IMR-90 (cell line): ENCODE data around the gene CCT7. TPM values are rescaled to one million over a fixed set of nuclear protein-coding genes. Genes with fewer than 3 reads are reported as not detected.

Source experiments
- ATAC-seq: fragments of 200-7000 bp; cut with Tn5 transposase; 2 replicates; pipeline ENCODE4 v1.9.1; 2020; ENCODE audit warnings: low read depth, mild to moderate bottlenecking, moderate library complexity
- BruUV-seq: library from RNA; stranded (reverse); fragments of 400-500 nt; replicated peaks from 2 replicates; lab custom pipeline; 2021; lab: Mats Ljungman, UMichigan
- CTCF ChIA-PET: fragments of 300-600 bp; formaldehyde crosslinking; extraction: SDS; loops from one replicate; lab custom pipeline; 2021; ENCODE audit warnings: antibody characterized with exemption; lab: Yijun Ruan, JAX
- POLR2A ChIA-PET: fragments of 300-600 bp; sonication (Branson Sonifier 250); formaldehyde crosslinking; loops from one replicate; lab custom pipeline; 2022; ENCODE audit warnings: antibody characterized with exemption; ENCODE audit not compliant: unreplicated experiment; lab: Charles Lee
- DNase-seq: peaks from one replicate; pipeline ENCODE4 v3.0.0; 2013
- H2AFZ ChIP-seq: replicated peaks from 2 replicates; pipeline ENCODE3; 2013; ENCODE audit warnings: low read length, mild to moderate bottlenecking; ENCODE audit not compliant: poor library complexity
- H2AK5ac ChIP-seq: 2 replicates; pipeline ENCODE4 v1.6.1; 2013; ENCODE audit warnings: low read depth, low read length, inconsistent platforms
- H2AK9ac ChIP-seq: replicated peaks from 2 replicates; pipeline ENCODE3; 2013; ENCODE audit warnings: mild to moderate bottlenecking, low read depth, low read length, moderate library complexity; ENCODE audit not compliant: poor library complexity
- H2BK120ac ChIP-seq: 2 replicates; pipeline ENCODE4 v1.6.1; 2013; ENCODE audit warnings: low read depth, low read length, inconsistent platforms
- H2BK15ac ChIP-seq: 3 replicates; pipeline ENCODE4 v1.6.1; 2013; ENCODE audit warnings: low read depth, low read length, inconsistent platforms
- H2BK20ac ChIP-seq: 2 replicates; pipeline ENCODE4 v1.6.1; 2013; ENCODE audit warnings: low read depth, mild to moderate bottlenecking, inconsistent platforms, low read length, moderate library complexity
- H2BK5ac ChIP-seq: 2 replicates; pipeline ENCODE4 v1.6.1; 2013; ENCODE audit warnings: mild to moderate bottlenecking, low read depth, low read length, inconsistent platforms; ENCODE audit not compliant: poor library complexity, severe bottlenecking
- H3K14ac ChIP-seq: replicated peaks from 2 replicates; pipeline ENCODE4 v1.6.1; 2013; ENCODE audit warnings: low read depth, low read length, inconsistent platforms
- H3K18ac ChIP-seq: 2 replicates; pipeline ENCODE4 v1.6.1; 2013; ENCODE audit warnings: low read depth, low read length, control low read depth
- H3K23ac ChIP-seq: 2 replicates; pipeline ENCODE4 v1.6.1; 2013; ENCODE audit warnings: low read depth, low read length, inconsistent platforms
- H3K27ac ChIP-seq: 2 replicates; pipeline ENCODE4 v1.5.1; 2013; ENCODE audit warnings: mild to moderate bottlenecking, control low read depth, low read length; ENCODE audit not compliant: insufficient read depth
- H3K27me3 ChIP-seq: 2 replicates; pipeline ENCODE4 v1.6.1; 2013; ENCODE audit warnings: low read length; ENCODE audit not compliant: control insufficient read depth, insufficient read depth
- H3K36me3 ChIP-seq: 2 replicates; pipeline ENCODE4 v1.6.1; 2013; ENCODE audit warnings: low read length, mixed read lengths; ENCODE audit not compliant: control insufficient read depth, insufficient read depth
- H3K4ac ChIP-seq: 2 replicates; pipeline ENCODE4 v1.6.1; 2013; ENCODE audit warnings: low read depth, low read length, inconsistent platforms
- H3K4me1 ChIP-seq: 2 replicates; pipeline ENCODE4 v1.6.1; 2013; ENCODE audit warnings: low read length, mixed read lengths; ENCODE audit not compliant: control insufficient read depth, insufficient read depth
- H3K4me2 ChIP-seq: 2 replicates; pipeline ENCODE4 v1.6.1; 2013; ENCODE audit warnings: low read depth, mild to moderate bottlenecking, control low read depth, low read length, moderate library complexity
- H3K4me3 ChIP-seq: 2 replicates; pipeline ENCODE4 v1.5.1; 2013; ENCODE audit warnings: low read depth, mild to moderate bottlenecking, control low read depth, low read length, moderate library complexity; ENCODE audit not compliant: insufficient read depth
- H3K56ac ChIP-seq: 2 replicates; pipeline ENCODE4 v1.6.1; 2013; ENCODE audit warnings: low read length, inconsistent platforms; ENCODE audit not compliant: insufficient read depth; ENCODE audit errors: extremely low read depth
- H3K79me1 ChIP-seq, 2 experiments: 2 replicates each; pipeline ENCODE4 v1.6.1; 2013; ENCODE audit warnings: low read length in 2 of 2, inconsistent platforms in 1 of 2, low read depth in 1 of 2
- H3K9ac ChIP-seq: 2 replicates; pipeline ENCODE4 v1.6.1; 2013; ENCODE audit warnings: low read depth, low read length, control low read depth
- H3K9me1 ChIP-seq: 2 replicates; pipeline ENCODE4 v1.6.1; 2013; ENCODE audit warnings: low read length, inconsistent platforms; ENCODE audit not compliant: insufficient read depth
- H3K9me3 ChIP-seq: 2 replicates; pipeline ENCODE4 v1.6.1; 2013; ENCODE audit warnings: low read length; ENCODE audit not compliant: control insufficient read depth, insufficient read depth
- H4K20me1 ChIP-seq: 2 replicates; pipeline ENCODE4 v1.6.1; 2013; ENCODE audit warnings: low read length, inconsistent platforms; ENCODE audit not compliant: insufficient read depth
- H4K5ac ChIP-seq: 2 replicates; pipeline ENCODE4 v1.6.1; 2013; ENCODE audit warnings: mild to moderate bottlenecking, low read depth, low read length, control low read depth
- H4K8ac ChIP-seq, 2 experiments: 2 replicates each; pipeline ENCODE4 v1.6.1; 2013; ENCODE audit warnings: low read depth in 2 of 2, low read length in 2 of 2, control low read depth in 1 of 2, inconsistent platforms in 1 of 2
- H4K91ac ChIP-seq: 2 replicates; pipeline ENCODE4 v1.6.1; 2013; ENCODE audit warnings: low read depth, low read length, inconsistent platforms; ENCODE audit not compliant: insufficient read depth
- BHLHE40 ChIP-seq: fragments of 150-350 bp; IDR thresholded peaks from 2 replicates; pipeline ENCODE4 v1.6.1; 2016; ENCODE audit warnings: mild to moderate bottlenecking, low read depth, low read length
- CEBPB ChIP-seq: IDR thresholded peaks from 2 replicates; pipeline ENCODE4 v1.6.1; 2012; ENCODE audit warnings: low read depth, low read length, improper control_type of control experiment
- FOS ChIP-seq: fragments of 150-350 bp; IDR thresholded peaks from 2 replicates; pipeline ENCODE4 v1.6.1; 2016; ENCODE audit warnings: low read depth, low read length
- MAFK ChIP-seq: IDR thresholded peaks from 2 replicates; pipeline ENCODE4 v1.6.1; 2012; ENCODE audit warnings: low read depth, low read length, improper control_type of control experiment
- MXI1 ChIP-seq: IDR thresholded peaks from 2 replicates; pipeline ENCODE4 v1.6.1; 2012; ENCODE audit warnings: low read depth, mild to moderate bottlenecking, low read length, moderate library complexity, borderline replicate concordance
- NFE2L2 ChIP-seq: fragments of 150-350 bp; IDR thresholded peaks from 2 replicates; pipeline ENCODE4 v1.6.1; 2016; ENCODE audit warnings: low read depth, mild to moderate bottlenecking, low read length
- POLR2A ChIP-seq: IDR thresholded peaks from 2 replicates; pipeline ENCODE4 v1.6.1; 2012; ENCODE audit warnings: mild to moderate bottlenecking, low read depth, low read length
- RAD21 ChIP-seq: IDR thresholded peaks from 2 replicates; pipeline ENCODE4 v1.6.1; 2012; ENCODE audit warnings: low read length, improper control_type of control experiment
- RCOR1 ChIP-seq: IDR thresholded peaks from 2 replicates; pipeline ENCODE4 v1.6.1; 2012; ENCODE audit warnings: mild to moderate bottlenecking, low read length, improper control_type of control experiment; ENCODE audit not compliant: insufficient replicate concordance
- RFX5 ChIP-seq: IDR thresholded peaks from 2 replicates; pipeline ENCODE4 v1.8.0; 2012; ENCODE audit warnings: low read depth, mild to moderate bottlenecking, low read length, moderate library complexity
- WGBS, 2 experiments: methylation state at CpG; one replicate each; pipeline versions ENCODE4 v1.1.5 to v1.1.7; 2013; ENCODE audit warnings: missing lambda C conversion rate in 2 of 2; ENCODE audit not compliant: insufficient read length in 1 of 2; ENCODE audit errors: extremely low coverage in 2 of 2; 5-methylcytosine and 5-hydroxymethylcytosine counted together
- dilution Hi-C: fragments of 300-500 bp; cut with HindIII; formaldehyde crosslinking; loops from one replicate; pipeline ENCODE4 v1.14.3; 2018; ENCODE audit warnings: low sequenced_read_pairs; ENCODE audit not compliant: unreplicated experiment
- in situ Hi-C: fragments of 300-500 bp; cut with MboI; formaldehyde crosslinking; loops from 3 replicates; pipeline ENCODE4 v1.14.3; 2019; ENCODE audit warnings: low sequenced_read_pairs, inconsistent platforms, mixed read lengths
- intact Hi-C: fragments of 100-400 bp; cut with micrococcal nuclease; formaldehyde crosslinking; loops from 2 replicates; pipeline ENCODE4 v1.10.0; 2022
- polyA plus RNA-seq, 3 experiments: library from polyadenylated mRNA; depleted of rRNA; stranded (reverse); fragments of >200 nt; gene quantifications; 2 replicates each; pipeline ENCODE4 v1.2.3, GENCODE V29; 2012; ENCODE audit warnings: low replicate concordance in 1 of 3
- total RNA-seq: library from RNA; depleted of rRNA; stranded (reverse); fragments of >200 nt; gene quantifications from 2 replicates; pipeline ENCODE4 v1.2.3, GENCODE V29; 2012
- TF ChIP-seq, protein P1 (sequence below): fragments of 150-350 bp; IDR thresholded peaks from 2 replicates; pipeline ENCODE4 v1.6.1; 2017; ENCODE audit warnings: mild to moderate bottlenecking, antibody characterized with exemption, low read length, low read depth
- TF ChIP-seq, protein P2 (sequence below): conservative IDR thresholded peaks from 2 replicates; pipeline ENCODE4 v1.5.1; 2012; ENCODE audit warnings: mild to moderate bottlenecking, low read depth, low read length, improper control_type of control experiment

The CCT7 gene
- total and polyA plus RNA-seq, 2 of the 4 experiments (the other 2 are of a cell fraction), result 321 to 575 TPM

- Histone ChIP-seq H3K4me2 (no peak overlapping the region), H4K20me1 (peaks cover 8% of the 10 kb centered on the region), H4K5ac (no peak overlapping the region), H3K4me3 (no peak overlapping the region), H4K8ac (no peak overlapping the region), H3K56ac (no peak overlapping the region), H3K4me1 (no peaks in the 10 kb centered on the region), H2AK5ac (no peak overlapping the region), H3K9me1 (peaks cover 7% of the 10 kb centered on the region; the same call in 1 of the 2 replicates), H3K23ac (no peak overlapping the region), H2AK9ac (no peak overlapping the region), H3K36me3 (peaks cover 38% of the 10 kb centered on the region), H3K4ac (no peak overlapping the region), H4K91ac (no peak overlapping the region), H3K18ac (no peak overlapping the region), H2BK120ac (no peak overlapping the region), H2BK15ac (no peak overlapping the region), H2AFZ (no peak overlapping the region), H3K27ac (no peak overlapping the region), H3K9ac (no peak overlapping the region), H2BK20ac (no peak overlapping the region), H2BK5ac (no peak overlapping the region), H3K9me3 (no peaks in the 10 kb centered on the region), H3K27me3 (no peaks in the 10 kb centered on the region), H3K79me1 (no peaks in the 10 kb centered on the region; a peak in 1 of 4 replicates), H3K14ac (no peak overlapping the region)
- no TSS peak for BruUV-seq
- intact Hi-C loops (no loop called here), dilution Hi-C loops (no loop called here), in situ Hi-C loops (no loop called here)
- CTCF ChIA-PET, result no interaction called here
- TF ChIP-seq RCOR1, result no peak
- TF ChIP-seq POLR2A, result no peak
- TF ChIP-seq CEBPB, result no peak
- no peak for TF ChIP-seq RAD21
- no peak for TF ChIP-seq MXI1
- no peak for TF ChIP-seq FOS
- no peak for TF ChIP-seq NFE2L2
- TF ChIP-seq MAFK, result no peak
- TF ChIP-seq, protein P1, sequence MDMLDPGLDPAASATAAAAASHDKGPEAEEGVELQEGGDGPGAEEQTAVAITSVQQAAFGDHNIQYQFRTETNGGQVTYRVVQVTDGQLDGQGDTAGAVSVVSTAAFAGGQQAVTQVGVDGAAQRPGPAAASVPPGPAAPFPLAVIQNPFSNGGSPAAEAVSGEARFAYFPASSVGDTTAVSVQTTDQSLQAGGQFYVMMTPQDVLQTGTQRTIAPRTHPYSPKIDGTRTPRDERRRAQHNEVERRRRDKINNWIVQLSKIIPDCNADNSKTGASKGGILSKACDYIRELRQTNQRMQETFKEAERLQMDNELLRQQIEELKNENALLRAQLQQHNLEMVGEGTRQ, result no peak
- no peak for TF ChIP-seq RFX5
- TF ChIP-seq, protein P2, sequence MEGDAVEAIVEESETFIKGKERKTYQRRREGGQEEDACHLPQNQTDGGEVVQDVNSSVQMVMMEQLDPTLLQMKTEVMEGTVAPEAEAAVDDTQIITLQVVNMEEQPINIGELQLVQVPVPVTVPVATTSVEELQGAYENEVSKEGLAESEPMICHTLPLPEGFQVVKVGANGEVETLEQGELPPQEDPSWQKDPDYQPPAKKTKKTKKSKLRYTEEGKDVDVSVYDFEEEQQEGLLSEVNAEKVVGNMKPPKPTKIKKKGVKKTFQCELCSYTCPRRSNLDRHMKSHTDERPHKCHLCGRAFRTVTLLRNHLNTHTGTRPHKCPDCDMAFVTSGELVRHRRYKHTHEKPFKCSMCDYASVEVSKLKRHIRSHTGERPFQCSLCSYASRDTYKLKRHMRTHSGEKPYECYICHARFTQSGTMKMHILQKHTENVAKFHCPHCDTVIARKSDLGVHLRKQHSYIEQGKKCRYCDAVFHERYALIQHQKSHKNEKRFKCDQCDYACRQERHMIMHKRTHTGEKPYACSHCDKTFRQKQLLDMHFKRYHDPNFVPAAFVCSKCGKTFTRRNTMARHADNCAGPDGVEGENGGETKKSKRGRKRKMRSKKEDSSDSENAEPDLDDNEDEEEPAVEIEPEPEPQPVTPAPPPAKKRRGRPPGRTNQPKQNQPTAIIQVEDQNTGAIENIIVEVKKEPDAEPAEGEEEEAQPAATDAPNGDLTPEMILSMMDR, result no peak
- TF ChIP-seq BHLHE40, result no peak
- ATAC-seq, result no peak
- no peak for DNase-seq
- POLR2A ChIA-PET, result no interaction called here
- WGBS, 2 experiments, result 83% methylated on average over 1 of the region's 5 CpGs; no CpG with 5 or more reads in 1 of the 2 experiments
These were observed 22.0 kb downstream of the CCT7 start for GRCh38 chr2:73255907-73256617.
